ENCODE results near the gene AMPH. TPM values are rescaled to one million over a fixed set of nuclear protein-coding genes. Genes with fewer than 3 reads are reported as not detected.

Gene AMPH
- total RNA-seq, 1 experiment from 2014 or later = not detected

DNA sequence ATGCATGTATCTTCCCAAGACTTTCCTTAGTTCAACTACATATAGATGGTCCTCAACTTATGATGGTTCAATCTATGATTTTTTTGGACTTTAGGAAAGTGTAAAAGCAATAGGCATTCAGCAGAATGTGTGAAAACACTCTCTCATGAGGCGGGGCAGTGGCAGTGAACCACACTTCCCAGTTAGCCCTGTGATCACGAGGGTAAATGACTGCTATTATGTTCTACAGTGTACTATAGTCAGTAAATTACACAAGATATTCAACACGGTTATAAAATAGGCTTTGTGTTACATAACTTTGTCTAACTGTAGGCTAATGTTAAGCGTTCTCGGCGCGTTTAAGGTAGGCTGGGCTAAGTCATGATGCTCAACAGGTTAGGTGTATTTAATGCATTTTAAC lies 169.3 kb downstream of the AMPH start:
- Histone ChIP-seq H3K4me3 (ENCODE audit: low read length) (no peak overlapping the region), H3K36me3 (ENCODE audit: insufficient read depth, low read length) (no peaks in the 10 kb centered on the region), H3K9me2 (replicated peaks; ENCODE audit: insufficient read depth, low read length) (no peaks in the 10 kb centered on the region), H3K79me2 (ENCODE audit: low read length) (no peaks in the 10 kb centered on the region), H3K4me2 (ENCODE audit: low read depth, low read length, poor library complexity, severe bottlenecking) (no peak overlapping the region), H3K9ac (ENCODE audit: low read length) (no peak overlapping the region), H4K20me1 (ENCODE audit: insufficient read depth, low read depth, low read length) (no peaks in the 10 kb centered on the region), H3K9me3 (ENCODE audit: low read length) (no peaks in the 10 kb centered on the region), H3K4me1 (ENCODE audit: low read length) (no peaks in the 10 kb centered on the region), H3K27me3 (ENCODE audit: low read length) (no peaks in the 10 kb centered on the region), H2AFZ (ENCODE audit: low read length) (no peak overlapping the region), H3K27ac (ENCODE audit: low read length) (no peak overlapping the region)
- DNase-seq = peak; percentile 7

DNA sequence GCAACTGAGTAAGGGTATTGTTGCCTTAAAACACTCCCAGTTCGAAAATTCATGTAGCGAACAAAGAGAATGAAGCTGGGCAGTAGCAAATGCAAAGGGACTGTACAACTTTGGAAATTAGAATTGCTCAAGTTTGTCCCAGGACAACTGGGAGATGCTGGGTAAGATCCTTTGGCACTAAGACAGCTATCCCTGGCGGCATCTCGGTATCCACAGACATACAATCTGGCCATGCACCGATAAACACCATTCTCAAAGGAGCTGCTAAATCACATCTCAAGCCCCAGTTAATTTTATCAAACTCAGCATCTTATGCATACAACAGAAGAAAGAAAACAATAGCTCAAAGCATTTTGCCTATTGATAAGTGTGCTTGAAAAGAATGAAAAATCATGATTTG lies 177.3 kb downstream of the AMPH start:
- Histone ChIP-seq H3K4me3 (ENCODE audit: low read length) (no peak overlapping the region), H3K79me2 (ENCODE audit: low read length) (no peaks in the 10 kb centered on the region), H3K4me2 (ENCODE audit: low read depth, low read length, poor library complexity, severe bottlenecking) (no peak overlapping the region), H3K27ac (ENCODE audit: low read length) (no peak overlapping the region), H3K9ac (ENCODE audit: low read length) (no peak overlapping the region), H3K36me3 (ENCODE audit: insufficient read depth, low read length) (no peaks in the 10 kb centered on the region), H3K9me3 (ENCODE audit: low read length) (no peaks in the 10 kb centered on the region), H2AFZ (ENCODE audit: low read length) (no peak overlapping the region), H3K27me3 (ENCODE audit: low read length) (no peaks in the 10 kb centered on the region), H3K4me1 (ENCODE audit: low read length) (no peaks in the 10 kb centered on the region), H3K9me2 (replicated peaks; ENCODE audit: insufficient read depth, low read length) (no peaks in the 10 kb centered on the region), H4K20me1 (ENCODE audit: insufficient read depth, low read depth, low read length) (no peaks in the 10 kb centered on the region)
- DNase-seq = no peak

DNA sequence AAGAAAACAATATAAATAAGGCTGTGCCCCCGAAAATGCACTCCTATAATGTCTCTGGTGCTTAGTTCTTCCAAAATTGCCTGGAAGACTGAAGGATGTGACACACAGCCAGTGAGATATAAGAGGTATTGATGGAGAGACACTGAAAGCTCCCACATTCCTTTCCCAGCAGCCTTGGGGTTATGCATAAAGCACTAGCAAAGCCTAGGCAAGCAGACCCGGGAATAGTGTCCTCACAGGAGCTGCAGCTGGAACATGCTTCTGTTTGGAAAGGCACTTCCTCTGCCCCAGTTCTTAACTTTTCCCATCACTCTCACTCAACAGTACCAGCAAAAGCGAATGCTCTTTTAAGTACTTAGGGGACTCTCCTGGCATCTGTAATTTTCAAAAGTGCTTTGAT lies 178.0 kb downstream of the AMPH start:
- Histone ChIP-seq H3K4me2 (ENCODE audit: low read depth, low read length, poor library complexity, severe bottlenecking) (no peak overlapping the region), H3K79me2 (ENCODE audit: low read length) (no peaks in the 10 kb centered on the region), H3K9ac (ENCODE audit: low read length) (no peak overlapping the region), H3K36me3 (ENCODE audit: insufficient read depth, low read length) (no peaks in the 10 kb centered on the region), H2AFZ (ENCODE audit: low read length) (no peak overlapping the region), H3K4me1 (ENCODE audit: low read length) (no peaks in the 10 kb centered on the region), H4K20me1 (ENCODE audit: insufficient read depth, low read depth, low read length) (no peaks in the 10 kb centered on the region), H3K27me3 (ENCODE audit: low read length) (no peaks in the 10 kb centered on the region), H3K9me3 (ENCODE audit: low read length) (no peaks in the 10 kb centered on the region), H3K9me2 (replicated peaks; ENCODE audit: insufficient read depth, low read length) (no peaks in the 10 kb centered on the region), H3K27ac (ENCODE audit: low read length) (no peak overlapping the region), H3K4me3 (ENCODE audit: low read length) (no peak overlapping the region)
- no peak for DNase-seq

DNA sequence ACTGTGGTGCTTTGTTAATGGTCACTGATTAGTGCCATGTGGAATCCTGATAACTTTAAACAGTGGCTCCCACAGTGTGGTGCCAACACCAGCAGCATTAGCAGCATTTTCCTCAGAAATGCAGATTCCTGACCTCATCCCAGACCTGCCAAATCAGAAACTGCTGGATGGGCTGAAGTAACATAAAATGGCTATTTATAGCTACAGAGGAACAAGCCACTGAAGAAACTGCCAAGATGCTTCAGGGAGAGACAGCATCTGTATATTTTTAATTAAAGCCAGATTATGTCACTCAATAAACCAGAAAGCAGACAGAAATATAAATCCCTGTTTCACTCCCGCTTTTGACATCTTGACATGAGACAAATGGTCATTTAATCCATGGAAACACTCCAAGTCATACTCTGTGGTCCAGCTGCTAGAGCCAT lies 178.5 kb downstream of the AMPH start:
- no peaks in the 10 kb centered on the region for H3K36me3 ChIP-seq (ENCODE audit: insufficient read depth, low read length)
- no peak overlapping the region for H3K4me2 ChIP-seq (ENCODE audit: low read depth, low read length, poor library complexity, severe bottlenecking)
- H3K4me1 ChIP-seq (ENCODE audit: low read length) = no peaks in the 10 kb centered on the region
- DNase-seq = no peak
- H3K4me3 ChIP-seq (ENCODE audit: low read length) = no peak overlapping the region
- H3K9me2 ChIP-seq (replicated peaks; ENCODE audit: insufficient read depth, low read length) = no peaks in the 10 kb centered on the region
- H4K20me1 ChIP-seq (ENCODE audit: insufficient read depth, low read depth, low read length) = no peaks in the 10 kb centered on the region
- H3K79me2 ChIP-seq (ENCODE audit: low read length) = no peaks in the 10 kb centered on the region
- H3K27ac ChIP-seq (ENCODE audit: low read length) = no peak overlapping the region
- H3K27me3 ChIP-seq (ENCODE audit: low read length) = no peaks in the 10 kb centered on the region
- no peaks in the 10 kb centered on the region for H3K9me3 ChIP-seq (ENCODE audit: low read length)
- H2AFZ ChIP-seq (ENCODE audit: low read length) = no peak overlapping the region
- H3K9ac ChIP-seq (ENCODE audit: low read length) = no peak overlapping the region

DNA sequence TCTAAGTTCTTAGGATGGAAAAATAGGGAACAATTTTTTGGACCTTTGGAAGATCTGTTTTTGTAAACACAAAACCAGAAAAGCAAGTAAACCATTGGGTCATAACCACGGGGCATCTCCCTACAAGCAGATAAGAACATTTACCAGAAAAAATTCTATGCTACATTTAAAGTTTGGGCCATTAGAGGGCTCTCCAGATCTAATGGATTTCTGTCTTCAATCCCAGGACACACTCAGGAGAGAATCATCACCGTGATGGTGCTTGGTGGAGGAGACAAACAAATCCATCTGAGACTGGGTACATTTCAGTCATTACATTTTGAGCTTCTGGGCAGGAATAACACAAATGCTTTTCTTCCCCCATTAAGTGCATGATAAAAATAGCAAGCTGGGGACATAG lies 179.3 kb downstream of the AMPH start:
- Histone ChIP-seq H3K4me3 (ENCODE audit: low read length) (no peak overlapping the region), H4K20me1 (ENCODE audit: insufficient read depth, low read depth, low read length) (no peaks in the 10 kb centered on the region), H3K9me2 (replicated peaks; ENCODE audit: insufficient read depth, low read length) (no peaks in the 10 kb centered on the region), H3K9me3 (ENCODE audit: low read length) (no peaks in the 10 kb centered on the region), H3K27ac (ENCODE audit: low read length) (no peak overlapping the region), H3K79me2 (ENCODE audit: low read length) (no peaks in the 10 kb centered on the region), H3K4me2 (ENCODE audit: low read depth, low read length, poor library complexity, severe bottlenecking) (no peak overlapping the region), H3K4me1 (ENCODE audit: low read length) (no peaks in the 10 kb centered on the region), H3K27me3 (ENCODE audit: low read length) (no peaks in the 10 kb centered on the region), H3K9ac (ENCODE audit: low read length) (no peak overlapping the region), H2AFZ (ENCODE audit: low read length) (no peak overlapping the region), H3K36me3 (ENCODE audit: insufficient read depth, low read length) (no peaks in the 10 kb centered on the region)
- no peak for DNase-seq

DNA sequence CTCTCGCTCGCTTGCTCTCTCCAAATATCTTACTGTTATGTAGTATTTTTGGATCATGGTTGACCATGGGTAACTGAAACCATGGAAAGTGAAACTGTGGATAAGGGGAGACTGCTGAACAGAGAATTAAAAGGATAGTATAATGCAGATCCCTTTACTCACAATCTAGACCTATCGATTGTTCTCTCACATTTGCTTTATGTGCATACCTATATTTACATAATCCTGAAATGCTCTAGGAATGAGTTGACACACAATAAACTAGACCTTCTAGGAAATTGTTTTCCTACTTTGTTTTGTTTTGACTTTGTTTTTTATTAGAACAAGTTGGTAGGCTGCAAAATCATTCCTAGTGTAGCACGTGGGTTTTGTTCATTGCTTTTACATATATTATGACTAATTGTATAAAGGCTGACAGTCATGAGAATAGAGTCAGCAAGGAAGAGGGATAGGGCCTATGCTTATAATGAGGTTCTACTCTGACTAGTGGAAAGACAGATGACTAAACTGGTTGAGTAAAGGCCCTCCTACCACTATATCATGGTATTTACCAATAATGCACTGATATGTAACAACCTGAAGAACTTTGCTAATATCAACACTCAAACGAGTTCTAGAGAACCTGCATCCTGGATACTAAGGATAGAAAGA lies 182.5 kb downstream of the AMPH start:
- Histone ChIP-seq H3K4me3 (ENCODE audit: low read length) (no peak overlapping the region), H3K27me3 (ENCODE audit: low read length) (no peaks in the 10 kb centered on the region), H3K79me2 (ENCODE audit: low read length) (no peaks in the 10 kb centered on the region), H3K27ac (ENCODE audit: low read length) (no peak overlapping the region), H3K4me1 (ENCODE audit: low read length) (no peaks in the 10 kb centered on the region), H3K9me2 (replicated peaks; ENCODE audit: insufficient read depth, low read length) (no peaks in the 10 kb centered on the region), H3K36me3 (ENCODE audit: insufficient read depth, low read length) (no peaks in the 10 kb centered on the region), H3K9me3 (ENCODE audit: low read length) (no peaks in the 10 kb centered on the region), H3K4me2 (ENCODE audit: low read depth, low read length, poor library complexity, severe bottlenecking) (no peak overlapping the region), H4K20me1 (ENCODE audit: insufficient read depth, low read depth, low read length) (no peaks in the 10 kb centered on the region), H3K9ac (ENCODE audit: low read length) (no peak overlapping the region), H2AFZ (ENCODE audit: low read length) (no peak overlapping the region)
- no peak for DNase-seq

DNA sequence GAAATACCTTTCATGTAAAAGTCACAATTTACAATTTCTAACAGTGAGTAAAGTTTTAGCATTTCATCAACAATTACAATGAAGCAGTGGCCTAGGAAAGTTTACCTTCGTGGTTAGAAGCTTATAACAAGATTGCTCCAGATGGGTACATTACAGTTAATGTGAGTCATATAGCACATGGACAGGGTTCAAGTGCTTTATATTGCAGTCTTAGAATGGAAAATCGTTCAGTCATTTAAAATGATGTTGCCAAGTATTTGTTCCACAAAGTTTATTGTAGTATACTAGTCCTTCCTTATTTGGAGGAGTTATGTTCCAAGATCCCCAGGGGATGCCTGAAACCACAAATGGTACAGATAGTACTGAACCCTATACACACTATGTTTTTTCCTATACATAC lies 183.1 kb downstream of the AMPH start:
- H3K4me1 ChIP-seq (ENCODE audit: low read length) = no peaks in the 10 kb centered on the region
- H3K4me2 ChIP-seq (ENCODE audit: low read depth, low read length, poor library complexity, severe bottlenecking) = no peak overlapping the region
- H3K4me3 ChIP-seq (ENCODE audit: low read length) = no peak overlapping the region
- H3K9me2 ChIP-seq (replicated peaks; ENCODE audit: insufficient read depth, low read length) = no peaks in the 10 kb centered on the region
- H3K36me3 ChIP-seq (ENCODE audit: insufficient read depth, low read length) = no peaks in the 10 kb centered on the region
- H3K9ac ChIP-seq (ENCODE audit: low read length) = no peak overlapping the region
- H3K79me2 ChIP-seq (ENCODE audit: low read length) = no peaks in the 10 kb centered on the region
- H3K9me3 ChIP-seq (ENCODE audit: low read length) = no peaks in the 10 kb centered on the region
- H3K27me3 ChIP-seq (ENCODE audit: low read length) = no peaks in the 10 kb centered on the region
- no peak overlapping the region for H2AFZ ChIP-seq (ENCODE audit: low read length)
- no peak overlapping the region for H3K27ac ChIP-seq (ENCODE audit: low read length)
- no peaks in the 10 kb centered on the region for H4K20me1 ChIP-seq (ENCODE audit: insufficient read depth, low read depth, low read length)
- DNase-seq = no peak

DNA sequence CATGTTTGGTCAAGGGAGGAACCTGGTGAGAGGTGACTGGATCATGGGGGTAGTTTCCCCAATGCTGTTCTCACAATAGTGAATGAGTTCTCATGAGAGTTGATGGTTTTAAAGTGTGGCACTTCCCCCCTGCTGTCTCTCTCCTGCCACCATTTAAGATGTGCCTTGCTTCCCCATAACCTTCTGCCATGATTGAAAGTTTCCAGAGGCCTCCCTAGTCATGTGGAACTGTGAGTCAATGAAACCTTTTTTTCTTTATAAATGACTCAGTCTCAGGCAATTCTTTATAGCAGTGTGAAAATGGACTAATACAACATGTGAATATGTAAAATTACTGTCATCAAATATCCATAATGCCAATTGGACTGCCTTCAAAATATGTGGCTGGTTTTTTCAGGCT lies 192.2 kb downstream of the AMPH start:
- Histone ChIP-seq H3K9ac (ENCODE audit: low read length) (no peak overlapping the region), H3K4me1 (ENCODE audit: low read length) (no peaks in the 10 kb centered on the region), H3K4me3 (ENCODE audit: low read length) (no peak overlapping the region), H3K36me3 (ENCODE audit: insufficient read depth, low read length) (no peaks in the 10 kb centered on the region), H3K79me2 (ENCODE audit: low read length) (no peaks in the 10 kb centered on the region), H3K27me3 (ENCODE audit: low read length) (no peaks in the 10 kb centered on the region), H3K9me3 (ENCODE audit: low read length) (no peaks in the 10 kb centered on the region), H4K20me1 (ENCODE audit: insufficient read depth, low read depth, low read length) (no peaks in the 10 kb centered on the region), H2AFZ (ENCODE audit: low read length) (no peak overlapping the region), H3K27ac (ENCODE audit: low read length) (no peak overlapping the region), H3K9me2 (replicated peaks; ENCODE audit: insufficient read depth, low read length) (no peaks in the 10 kb centered on the region), H3K4me2 (ENCODE audit: low read depth, low read length, poor library complexity, severe bottlenecking) (no peak overlapping the region)
- no peak for DNase-seq

DNA sequence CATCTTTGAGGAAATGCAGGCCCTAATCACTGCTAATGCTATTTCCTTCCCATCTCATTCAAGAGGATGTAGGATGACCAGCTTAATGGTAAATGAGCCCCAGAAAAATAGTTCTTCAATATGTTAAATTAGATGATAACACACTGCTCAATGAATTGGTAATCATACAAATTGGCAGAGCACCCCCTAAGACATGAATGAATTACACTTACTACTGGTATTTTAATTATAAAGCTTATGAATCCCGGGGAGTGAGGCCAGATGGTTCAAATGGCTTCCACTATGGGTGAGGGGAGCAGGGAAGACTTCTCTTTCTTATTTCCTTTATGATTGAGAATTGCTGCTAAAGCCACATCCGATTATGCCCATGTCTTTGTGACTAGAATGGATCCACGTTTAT lies 198.5 kb downstream of the AMPH start:
- H3K9me2 ChIP-seq (replicated peaks; ENCODE audit: insufficient read depth, low read length) = no peaks in the 10 kb centered on the region
- H3K79me2 ChIP-seq (ENCODE audit: low read length) = no peaks in the 10 kb centered on the region
- H3K4me1 ChIP-seq (ENCODE audit: low read length) = no peaks in the 10 kb centered on the region
- H3K4me2 ChIP-seq (ENCODE audit: low read depth, low read length, poor library complexity, severe bottlenecking) = no peak overlapping the region
- no peak overlapping the region for H3K9ac ChIP-seq (ENCODE audit: low read length)
- H3K9me3 ChIP-seq (ENCODE audit: low read length) = no peaks in the 10 kb centered on the region
- no peak overlapping the region for H2AFZ ChIP-seq (ENCODE audit: low read length)
- no peak overlapping the region for H3K4me3 ChIP-seq (ENCODE audit: low read length)
- no peaks in the 10 kb centered on the region for H4K20me1 ChIP-seq (ENCODE audit: insufficient read depth, low read depth, low read length)
- no peak overlapping the region for H3K27ac ChIP-seq (ENCODE audit: low read length)
- no peaks in the 10 kb centered on the region for H3K27me3 ChIP-seq (ENCODE audit: low read length)
- H3K36me3 ChIP-seq (ENCODE audit: insufficient read depth, low read length) = no peaks in the 10 kb centered on the region
- no peak for DNase-seq

Data from Karpas-422 (cell line).